Lower leg skin (tissue), 3 donors: ENCODE results near the gene ATP5PB.

ENCODE experiments used
- POLR2A ChIP-seq, 2 donors: fragments of 450-650 bp; IDR thresholded peaks; one replicate each; pipeline ENCODE4 v1.6.1; 2016 to 2017; ENCODE audit warnings: antibody characterized with exemption in 2 of 2, mild to moderate bottlenecking in 1 of 2, moderate library complexity in 1 of 2
- TF ChIP-seq, protein P1 (sequence below), 3 donors: fragments of 450-650 bp; IDR thresholded peaks; one replicate each; pipeline ENCODE4 v1.5.1; 2016; ENCODE audit warnings: antibody characterized with exemption in 3 of 3, mild to moderate bottlenecking in 3 of 3, moderate library complexity in 2 of 3

DNA sequence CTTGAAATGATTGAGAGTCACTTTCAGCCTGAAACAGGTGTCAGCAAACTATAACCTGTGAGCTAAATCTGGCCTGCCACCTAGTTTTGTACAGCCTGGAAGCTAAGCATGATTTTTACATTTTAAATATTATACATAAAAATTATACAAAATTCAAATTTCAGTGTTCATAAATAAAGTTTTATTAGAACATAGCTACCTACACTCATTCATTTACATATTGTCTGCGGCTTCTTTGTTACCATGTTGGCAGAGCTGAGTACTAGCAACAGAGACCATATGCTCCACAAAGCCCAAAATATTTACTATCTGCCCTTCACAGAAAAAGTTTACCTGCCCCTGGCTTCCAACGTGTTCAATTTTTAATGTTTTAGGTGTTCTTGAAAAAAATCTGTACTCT lies 16.5 kb downstream of the ATP5PB start:
- no peak for TF ChIP-seq POLR2A (IDR thresholded peaks at IDR 0.05)
- TF ChIP-seq, protein P1, sequence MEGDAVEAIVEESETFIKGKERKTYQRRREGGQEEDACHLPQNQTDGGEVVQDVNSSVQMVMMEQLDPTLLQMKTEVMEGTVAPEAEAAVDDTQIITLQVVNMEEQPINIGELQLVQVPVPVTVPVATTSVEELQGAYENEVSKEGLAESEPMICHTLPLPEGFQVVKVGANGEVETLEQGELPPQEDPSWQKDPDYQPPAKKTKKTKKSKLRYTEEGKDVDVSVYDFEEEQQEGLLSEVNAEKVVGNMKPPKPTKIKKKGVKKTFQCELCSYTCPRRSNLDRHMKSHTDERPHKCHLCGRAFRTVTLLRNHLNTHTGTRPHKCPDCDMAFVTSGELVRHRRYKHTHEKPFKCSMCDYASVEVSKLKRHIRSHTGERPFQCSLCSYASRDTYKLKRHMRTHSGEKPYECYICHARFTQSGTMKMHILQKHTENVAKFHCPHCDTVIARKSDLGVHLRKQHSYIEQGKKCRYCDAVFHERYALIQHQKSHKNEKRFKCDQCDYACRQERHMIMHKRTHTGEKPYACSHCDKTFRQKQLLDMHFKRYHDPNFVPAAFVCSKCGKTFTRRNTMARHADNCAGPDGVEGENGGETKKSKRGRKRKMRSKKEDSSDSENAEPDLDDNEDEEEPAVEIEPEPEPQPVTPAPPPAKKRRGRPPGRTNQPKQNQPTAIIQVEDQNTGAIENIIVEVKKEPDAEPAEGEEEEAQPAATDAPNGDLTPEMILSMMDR (IDR thresholded peaks at IDR 0.05) = no peak
